MCF 10A (cell line): ENCODE data around the gene FBN1. TPM values are rescaled to one million over a fixed set of nuclear protein-coding genes. Genes with fewer than 3 reads are reported as not detected.

Source experiments
- BruUV-seq: library from RNA; stranded (reverse); fragments of 400-500 nt; replicated peaks from 2 replicates; lab custom pipeline; 2021; lab: Mats Ljungman, UMichigan
- CTCF ChIA-PET: fragments of 300-600 bp; sonication (Branson Sonifier 250); formaldehyde crosslinking; extraction: SDS; loops from one replicate; lab custom pipeline; 2021; ENCODE audit warnings: antibody characterized with exemption, inconsistent platforms; lab: Yijun Ruan, JAX
- POLR2A ChIA-PET: fragments of 300-600, 350-650 bp; sonication (Branson Sonifier 250); formaldehyde crosslinking; extraction: SDS; loops from one replicate; lab custom pipeline; 2020; ENCODE audit warnings: antibody characterized with exemption, inconsistent platforms; lab: Yijun Ruan, JAX
- DNase-seq: peaks from one replicate; pipeline ENCODE4 v3.0.0-alpha.2; 2018; ENCODE audit not compliant: unreplicated experiment
- H3K27ac Mint-ChIP-seq: one replicate; pipeline ENCODE4 v1.8.0; 2022; ENCODE audit warnings: mild to moderate bottlenecking, low read depth, mixed read lengths; ENCODE audit not compliant: unreplicated experiment
- H3K27me3 Mint-ChIP-seq: one replicate; pipeline ENCODE4 v1.8.0; 2022; ENCODE audit warnings: mixed read lengths; ENCODE audit not compliant: insufficient read depth, unreplicated experiment
- H3K36me3 Mint-ChIP-seq: one replicate; pipeline ENCODE4 v1.8.0; 2022; ENCODE audit warnings: mild to moderate bottlenecking, moderate library complexity, mixed read lengths; ENCODE audit not compliant: insufficient read depth, unreplicated experiment
- H3K4me1 Mint-ChIP-seq: one replicate; pipeline ENCODE4 v1.8.0; 2022; ENCODE audit warnings: mixed read lengths; ENCODE audit not compliant: insufficient read depth, unreplicated experiment
- H3K4me3 Mint-ChIP-seq: one replicate; pipeline ENCODE4 v1.8.0; 2022; ENCODE audit warnings: mild to moderate bottlenecking, moderate library complexity, mixed read lengths; ENCODE audit not compliant: unreplicated experiment
- H3K9me3 Mint-ChIP-seq: one replicate; pipeline ENCODE4 v1.8.0; 2022; ENCODE audit warnings: mixed read lengths; ENCODE audit not compliant: unreplicated experiment
- intact Hi-C: fragments of 100-400 bp; cut with micrococcal nuclease; formaldehyde crosslinking; loops from 2 replicates; pipeline ENCODE4 v1.14.1; 2022
- total RNA-seq: library from RNA; stranded (reverse); gene quantifications from 2 replicates; pipeline ENCODE4 v1.2.3, GENCODE V29; 2022
- TF ChIP-seq, protein P1 (sequence below): fragments of 200-600 bp; IDR thresholded peaks from one replicate; pipeline ENCODE4 v1.8.0; 2022; ENCODE audit warnings: antibody characterized with exemption, mild to moderate bottlenecking; ENCODE audit not compliant: unreplicated experiment

Gene FBN1
- total RNA-seq, 1 experiment from 2014 or later = 14.3 TPM

DNA sequence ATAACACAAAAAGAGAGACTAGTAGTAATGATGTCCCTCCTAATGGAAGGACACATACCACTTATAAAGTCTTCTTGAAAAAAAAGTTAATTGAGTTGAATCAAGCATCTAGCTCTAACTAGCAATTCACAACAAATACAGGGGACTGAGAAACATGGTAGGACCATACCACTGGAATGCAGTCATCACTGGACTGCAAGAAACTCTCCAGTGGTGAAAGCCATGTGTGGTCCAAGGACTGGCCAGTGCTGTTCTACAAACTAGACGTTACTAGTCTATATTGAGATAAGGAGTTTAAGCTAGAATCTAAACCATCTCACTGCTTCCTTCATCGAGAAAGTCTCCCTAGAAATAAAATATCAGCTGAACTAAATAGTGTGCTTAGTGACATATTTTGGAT, 16.7 kb downstream of the FBN1 start:
- Mint-ChIP-seq H3K27ac (peak overlapping the region; percentile 94), H3K4me1 (peaks cover 5% of the 10 kb centered on the region), H3K9me3 (no peaks in the 10 kb centered on the region), H3K27me3 (no peaks in the 10 kb centered on the region), H3K4me3 (no peak overlapping the region), H3K36me3 (no peaks in the 10 kb centered on the region)
- TF ChIP-seq, protein P1, sequence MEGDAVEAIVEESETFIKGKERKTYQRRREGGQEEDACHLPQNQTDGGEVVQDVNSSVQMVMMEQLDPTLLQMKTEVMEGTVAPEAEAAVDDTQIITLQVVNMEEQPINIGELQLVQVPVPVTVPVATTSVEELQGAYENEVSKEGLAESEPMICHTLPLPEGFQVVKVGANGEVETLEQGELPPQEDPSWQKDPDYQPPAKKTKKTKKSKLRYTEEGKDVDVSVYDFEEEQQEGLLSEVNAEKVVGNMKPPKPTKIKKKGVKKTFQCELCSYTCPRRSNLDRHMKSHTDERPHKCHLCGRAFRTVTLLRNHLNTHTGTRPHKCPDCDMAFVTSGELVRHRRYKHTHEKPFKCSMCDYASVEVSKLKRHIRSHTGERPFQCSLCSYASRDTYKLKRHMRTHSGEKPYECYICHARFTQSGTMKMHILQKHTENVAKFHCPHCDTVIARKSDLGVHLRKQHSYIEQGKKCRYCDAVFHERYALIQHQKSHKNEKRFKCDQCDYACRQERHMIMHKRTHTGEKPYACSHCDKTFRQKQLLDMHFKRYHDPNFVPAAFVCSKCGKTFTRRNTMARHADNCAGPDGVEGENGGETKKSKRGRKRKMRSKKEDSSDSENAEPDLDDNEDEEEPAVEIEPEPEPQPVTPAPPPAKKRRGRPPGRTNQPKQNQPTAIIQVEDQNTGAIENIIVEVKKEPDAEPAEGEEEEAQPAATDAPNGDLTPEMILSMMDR = no peak
- CTCF ChIA-PET = interaction anchor here (1.0 kb wide), 1 partner anchor 277 kb away, joined by 3 read pairs; no protein-coding TSS in a partner anchor
- POLR2A ChIA-PET = interaction anchor here (1.0 to 3.2 kb wide), 2 partner anchors 11 to 63 kb away, joined by 4 to 13 read pairs; no protein-coding TSS in a partner anchor
- no peak for DNase-seq
- intact Hi-C loops = no loop called here
- BruUV-seq = no TSS peak

DNA sequence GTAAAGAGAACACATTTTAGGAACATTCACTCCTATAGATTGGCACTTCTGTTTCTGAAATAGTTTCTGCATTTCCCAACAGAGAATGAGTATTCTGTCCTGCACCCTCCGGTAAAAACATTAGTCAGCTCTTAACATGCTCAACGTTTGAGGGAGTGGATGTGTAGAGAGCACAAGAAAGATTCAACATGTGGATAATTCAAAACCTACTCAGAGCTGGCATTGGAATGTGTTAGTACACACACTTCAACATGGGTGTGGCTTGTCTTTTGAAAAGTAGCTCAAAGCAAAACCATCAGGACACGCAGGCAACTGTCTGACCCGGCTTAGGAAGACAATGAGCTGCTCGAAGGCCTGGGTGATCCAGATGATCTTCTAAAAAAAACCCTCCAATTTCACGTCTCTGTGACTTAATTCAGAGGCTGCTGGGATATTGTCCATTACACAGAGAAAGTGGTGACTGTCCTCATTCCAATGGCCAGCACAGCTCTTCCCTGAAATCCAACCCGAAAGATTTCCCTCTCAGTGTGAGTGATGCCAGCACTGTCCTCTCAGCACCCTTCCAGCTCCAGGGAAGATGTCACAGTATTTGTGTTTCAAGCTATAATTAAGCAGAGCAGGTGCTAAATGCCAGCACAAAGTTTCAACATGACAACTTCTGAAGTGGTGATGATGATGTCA, 18.1 kb downstream of the FBN1 start:
- POLR2A ChIA-PET = interaction anchor here (0.6 to 3.2 kb wide), 15 partner anchors 11 to 269 kb away, joined by 3 to 18 read pairs (median 4); partner anchors contain the start of genes CEP152 and FBN1
- H3K9me3 Mint-ChIP-seq = no peaks in the 10 kb centered on the region
- CTCF ChIA-PET = interaction anchor here (0.6 to 1.5 kb wide), 10 partner anchors 12 to 268 kb away, joined by 3 to 5 read pairs (median 3); no protein-coding TSS in a partner anchor
- no peaks in the 10 kb centered on the region for H3K36me3 Mint-ChIP-seq
- TF ChIP-seq, protein P1 = no peak
- intact Hi-C loops = loop anchor here (2.0 kb wide), 1 partner anchor 61 kb away; no protein-coding TSS in a partner anchor
- peak overlapping the region; percentile 55 for H3K4me3 Mint-ChIP-seq
- DNase-seq = peak; percentile 79
- H3K27me3 Mint-ChIP-seq = no peaks in the 10 kb centered on the region
- peaks cover 5% of the 10 kb centered on the region for H3K4me1 Mint-ChIP-seq
- no TSS peak for BruUV-seq
- H3K27ac Mint-ChIP-seq = peak overlapping the region; percentile 94

DNA sequence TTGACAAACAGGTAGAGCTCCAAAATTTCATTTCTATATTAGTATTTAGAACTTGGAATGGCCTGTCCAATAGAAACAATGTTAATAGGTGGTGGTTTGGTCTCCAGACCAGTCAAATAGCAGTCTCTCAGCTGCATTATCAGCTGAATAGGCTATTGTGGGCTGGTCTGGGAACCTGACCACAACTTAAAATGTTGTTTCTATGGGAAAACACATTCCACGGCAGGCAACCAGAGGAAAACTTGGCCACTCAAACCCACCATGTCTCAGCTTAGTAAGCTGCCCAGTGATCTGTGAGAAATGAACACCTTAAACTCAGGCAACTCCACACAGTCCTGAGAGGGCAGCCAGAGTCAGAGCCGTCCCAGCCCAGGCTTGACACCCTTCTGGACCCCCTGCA, 20.4 kb downstream of the FBN1 start:
- intact Hi-C loops = no loop called here

DNA sequence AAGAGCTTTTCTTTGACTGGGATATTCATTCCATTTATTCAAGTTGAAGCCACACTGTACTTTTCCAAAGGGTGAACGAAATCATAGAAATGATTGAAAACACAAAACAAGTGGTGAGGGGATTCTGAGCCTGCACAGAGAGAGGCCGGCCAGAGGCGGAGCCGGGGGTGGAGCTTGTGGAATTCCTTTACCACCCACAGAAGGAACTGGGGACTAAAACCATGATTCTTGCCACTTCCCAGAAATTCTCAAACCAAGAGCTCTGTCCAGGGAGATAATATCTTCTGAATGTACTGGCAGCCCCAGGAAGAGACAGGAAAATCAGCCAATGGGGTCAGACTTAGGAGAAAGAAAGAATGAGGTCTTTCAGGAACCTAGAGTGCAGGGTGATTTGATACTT, 20.8 kb downstream of the FBN1 start:
- TF ChIP-seq, protein P1 = no peak
- Mint-ChIP-seq H3K4me3 (no peak overlapping the region), H3K4me1 (peaks cover 5% of the 10 kb centered on the region), H3K27me3 (no peaks in the 10 kb centered on the region), H3K36me3 (peaks cover 7% of the 10 kb centered on the region), H3K27ac (no peak overlapping the region), H3K9me3 (no peaks in the 10 kb centered on the region)
- ChIA-PET CTCF (interaction anchor here (0.6 to 0.7 kb wide), 3 partner anchors 21 to 285 kb away, joined by 3 read pairs; no protein-coding TSS in a partner anchor), POLR2A (interaction anchor here (1.7 kb wide), 1 partner anchor 9 kb away, joined by 7 read pairs; no protein-coding TSS in a partner anchor)
- no peak for DNase-seq
- BruUV-seq = no TSS peak
- intact Hi-C loops = no loop called here

More for the DNA sequence above, 20.4 kb downstream of the FBN1 start:
- H3K4me1 Mint-ChIP-seq = peaks cover 5% of the 10 kb centered on the region
- no peaks in the 10 kb centered on the region for H3K9me3 Mint-ChIP-seq
- H3K36me3 Mint-ChIP-seq = peaks cover 7% of the 10 kb centered on the region
- no peak for DNase-seq
- BruUV-seq = no TSS peak
- POLR2A ChIA-PET = interaction anchor here (1.7 kb wide), 1 partner anchor 9 kb away, joined by 7 read pairs; no protein-coding TSS in a partner anchor
- no peak overlapping the region for H3K27ac Mint-ChIP-seq
- CTCF ChIA-PET = interaction anchor here (0.6 to 0.7 kb wide), 3 partner anchors 21 to 285 kb away, joined by 3 read pairs; no protein-coding TSS in a partner anchor
- H3K4me3 Mint-ChIP-seq = no peak overlapping the region
- no peaks in the 10 kb centered on the region for H3K27me3 Mint-ChIP-seq
- TF ChIP-seq, protein P1 = no peak
